SK-N-SH (cell line): Measurements from ENCODE around the gene DHCR24.

Source experiments
- ELF1 ChIP-seq: IDR thresholded peaks from 2 replicates; pipeline ENCODE4 v1.4.0; 2012
- FOXJ3 ChIP-seq: sonication (generic); formaldehyde crosslinking; IDR thresholded peaks from 2 replicates; pipeline ENCODE4 v1.5.1; 2020; ENCODE audit warnings: mild to moderate bottlenecking, missing genetic modification reagents
- GABPA ChIP-seq: IDR thresholded peaks from 2 replicates; pipeline ENCODE4 v1.4.0; 2012; ENCODE audit warnings: low read depth, mild to moderate bottlenecking
- MAX ChIP-seq: IDR thresholded peaks from 2 replicates; pipeline ENCODE4 v1.4.0; 2012; ENCODE audit warnings: low read depth
- MEF2A ChIP-seq: IDR thresholded peaks from 2 replicates; pipeline ENCODE4 v1.4.0; 2012; ENCODE audit warnings: low read depth, borderline replicate concordance
- MXI1 ChIP-seq: IDR thresholded peaks from 2 replicates; pipeline ENCODE4 v1.6.1; 2012; ENCODE audit warnings: mild to moderate bottlenecking, low read depth, low read length, improper control_type of control experiment
- PBX3 ChIP-seq: IDR thresholded peaks from 2 replicates; pipeline ENCODE4; 2012
- POLR2AphosphoS5 ChIP-seq: IDR thresholded peaks from 2 replicates; pipeline ENCODE4 v1.6.1; 2012; ENCODE audit warnings: low read depth, low read length
- SMC3 ChIP-seq: IDR thresholded peaks from 2 replicates; pipeline ENCODE4 v1.6.1; 2012; ENCODE audit warnings: low read depth, low read length, improper control_type of control experiment
- USF1 ChIP-seq: IDR thresholded peaks from 2 replicates; pipeline ENCODE4 v1.4.0; 2012; ENCODE audit warnings: low read depth, borderline replicate concordance
- ZBTB33 ChIP-seq: IDR thresholded peaks from 2 replicates; pipeline ENCODE4 v1.4.0; 2012; ENCODE audit warnings: low read depth, borderline replicate concordance
- TF ChIP-seq, protein P1 (sequence below): fragments of 200-600 bp; sonication (generic); IDR thresholded peaks from 2 replicates; pipeline ENCODE4 v1.6.1; 2017; ENCODE audit warnings: antibody characterized with exemption, mild to moderate bottlenecking, moderate library complexity
- TF ChIP-seq, protein P2 (sequence below): IDR thresholded peaks from 2 replicates; pipeline ENCODE4 v1.6.1; 2012; ENCODE audit warnings: mild to moderate bottlenecking, low read depth, low read length, moderate library complexity

- TF ChIP-seq, protein P1, sequence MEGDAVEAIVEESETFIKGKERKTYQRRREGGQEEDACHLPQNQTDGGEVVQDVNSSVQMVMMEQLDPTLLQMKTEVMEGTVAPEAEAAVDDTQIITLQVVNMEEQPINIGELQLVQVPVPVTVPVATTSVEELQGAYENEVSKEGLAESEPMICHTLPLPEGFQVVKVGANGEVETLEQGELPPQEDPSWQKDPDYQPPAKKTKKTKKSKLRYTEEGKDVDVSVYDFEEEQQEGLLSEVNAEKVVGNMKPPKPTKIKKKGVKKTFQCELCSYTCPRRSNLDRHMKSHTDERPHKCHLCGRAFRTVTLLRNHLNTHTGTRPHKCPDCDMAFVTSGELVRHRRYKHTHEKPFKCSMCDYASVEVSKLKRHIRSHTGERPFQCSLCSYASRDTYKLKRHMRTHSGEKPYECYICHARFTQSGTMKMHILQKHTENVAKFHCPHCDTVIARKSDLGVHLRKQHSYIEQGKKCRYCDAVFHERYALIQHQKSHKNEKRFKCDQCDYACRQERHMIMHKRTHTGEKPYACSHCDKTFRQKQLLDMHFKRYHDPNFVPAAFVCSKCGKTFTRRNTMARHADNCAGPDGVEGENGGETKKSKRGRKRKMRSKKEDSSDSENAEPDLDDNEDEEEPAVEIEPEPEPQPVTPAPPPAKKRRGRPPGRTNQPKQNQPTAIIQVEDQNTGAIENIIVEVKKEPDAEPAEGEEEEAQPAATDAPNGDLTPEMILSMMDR: no peak
- TF ChIP-seq MAX: no peak
- no peak for TF ChIP-seq USF1
- no peak for TF ChIP-seq POLR2AphosphoS5
- TF ChIP-seq ZBTB33: no peak
- no peak for TF ChIP-seq PBX3
- no peak for TF ChIP-seq MEF2A
- TF ChIP-seq ELF1: no peak
- no peak for TF ChIP-seq MXI1
- no peak for TF ChIP-seq FOXJ3
- no peak for TF ChIP-seq GABPA
- no peak for TF ChIP-seq SMC3
- TF ChIP-seq, protein P2, sequence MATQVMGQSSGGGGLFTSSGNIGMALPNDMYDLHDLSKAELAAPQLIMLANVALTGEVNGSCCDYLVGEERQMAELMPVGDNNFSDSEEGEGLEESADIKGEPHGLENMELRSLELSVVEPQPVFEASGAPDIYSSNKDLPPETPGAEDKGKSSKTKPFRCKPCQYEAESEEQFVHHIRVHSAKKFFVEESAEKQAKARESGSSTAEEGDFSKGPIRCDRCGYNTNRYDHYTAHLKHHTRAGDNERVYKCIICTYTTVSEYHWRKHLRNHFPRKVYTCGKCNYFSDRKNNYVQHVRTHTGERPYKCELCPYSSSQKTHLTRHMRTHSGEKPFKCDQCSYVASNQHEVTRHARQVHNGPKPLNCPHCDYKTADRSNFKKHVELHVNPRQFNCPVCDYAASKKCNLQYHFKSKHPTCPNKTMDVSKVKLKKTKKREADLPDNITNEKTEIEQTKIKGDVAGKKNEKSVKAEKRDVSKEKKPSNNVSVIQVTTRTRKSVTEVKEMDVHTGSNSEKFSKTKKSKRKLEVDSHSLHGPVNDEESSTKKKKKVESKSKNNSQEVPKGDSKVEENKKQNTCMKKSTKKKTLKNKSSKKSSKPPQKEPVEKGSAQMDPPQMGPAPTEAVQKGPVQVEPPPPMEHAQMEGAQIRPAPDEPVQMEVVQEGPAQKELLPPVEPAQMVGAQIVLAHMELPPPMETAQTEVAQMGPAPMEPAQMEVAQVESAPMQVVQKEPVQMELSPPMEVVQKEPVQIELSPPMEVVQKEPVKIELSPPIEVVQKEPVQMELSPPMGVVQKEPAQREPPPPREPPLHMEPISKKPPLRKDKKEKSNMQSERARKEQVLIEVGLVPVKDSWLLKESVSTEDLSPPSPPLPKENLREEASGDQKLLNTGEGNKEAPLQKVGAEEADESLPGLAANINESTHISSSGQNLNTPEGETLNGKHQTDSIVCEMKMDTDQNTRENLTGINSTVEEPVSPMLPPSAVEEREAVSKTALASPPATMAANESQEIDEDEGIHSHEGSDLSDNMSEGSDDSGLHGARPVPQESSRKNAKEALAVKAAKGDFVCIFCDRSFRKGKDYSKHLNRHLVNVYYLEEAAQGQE: no peak
Measured at GRCh38 chr1:54922921-54923421, 36.0 kb upstream of the DHCR24 start.
